A549 (cell line): Measurements from ENCODE around the gene ITGAL. TPM values are rescaled to one million over a fixed set of nuclear protein-coding genes. Genes with fewer than 3 reads are reported as not detected.

Experiments
- ATAC-seq, 2 experiments: fragments of 200-7000 bp in 1 of 2; fragments of >200 bp in 1 of 2; cut with Nextera tagmentation in 1 of 2; cut with Tn5 transposase in 1 of 2; 3 replicates each; pipeline versions ENCODE4 v1.8.0 to v1.9.1; 2018 to 2020; ENCODE audit warnings: mild to moderate bottlenecking in 1 of 2, moderate library complexity in 1 of 2
- CTCF ChIA-PET: fragments of 300-600 bp; sonication (Branson Sonifier 250); formaldehyde crosslinking; extraction: SDS; loops from one replicate; lab custom pipeline; 2021; ENCODE audit warnings: antibody characterized with exemption, inconsistent platforms; lab: Yijun Ruan, JAX
- POLR2A ChIA-PET: fragments of 350-600 bp; formaldehyde crosslinking; extraction: SDS; loops from one replicate; lab custom pipeline; 2021; ENCODE audit warnings: antibody characterized with exemption, inconsistent platforms; lab: Yijun Ruan, JAX
- DNase-seq, 2 experiments: peaks; one replicate each; pipeline versions ENCODE4 v3.0.0 to v3.0.0-alpha.2; 2011 to 2016; ENCODE audit warnings: low read depth in 1 of 2, low spot score in 1 of 2
- FAIRE-seq: peaks from 2 replicates; lab custom pipeline; 2011; peaks lifted over from hg19 to GRCh38; lab: Jason Lieb, UNC
- H3K27ac ChIP-seq, 2 experiments: fragments of >200 bp; sonication (Bioruptor Twin); formaldehyde crosslinking; 3 replicates each; pipeline ENCODE4 v1.5.1; 2016 to 2017
- H3K4me1 ChIP-seq: fragments of >200 bp; sonication (Bioruptor Twin); formaldehyde crosslinking; 3 replicates; pipeline ENCODE4 v1.6.1; 2016
- H3K4me2 ChIP-seq: fragments of >200 bp; sonication (Bioruptor Twin); formaldehyde crosslinking; 3 replicates; pipeline ENCODE4 v1.6.1; 2016
- H3K4me3 ChIP-seq: fragments of >200 bp; sonication (Bioruptor Twin); formaldehyde crosslinking; 3 replicates; pipeline ENCODE4 v1.5.1; 2016
- H3K9me3 ChIP-seq: fragments of >200 bp; sonication (Bioruptor Twin); formaldehyde crosslinking; 3 replicates; pipeline ENCODE4 v1.6.1; 2016
- CBX8 ChIP-seq: fragments of 200-600 bp; sonication (generic); IDR thresholded peaks from 2 replicates; pipeline ENCODE4 v1.6.1; 2016
- EP300 ChIP-seq, 2 experiments: fragments of >200 bp; sonication (Bioruptor Twin); formaldehyde crosslinking; IDR thresholded peaks; 2 replicates in 1 of 2; 3 replicates in 1 of 2; pipeline ENCODE4 v1.6.1; 2016 to 2017
- ESRRA ChIP-seq: fragments of 150-350 bp; IDR thresholded peaks from 2 replicates; pipeline ENCODE4 v1.6.1; 2014; ENCODE audit warnings: mild to moderate bottlenecking, low read length, borderline replicate concordance
- FOSB ChIP-seq: fragments of 250-450 bp; sonication (Bioruptor Pico); IDR thresholded peaks from 2 replicates; pipeline ENCODE4 v1.5.0; 2020; ENCODE audit warnings: mild to moderate bottlenecking, moderate library complexity
- HOXA7 ChIP-seq: fragments of 250-450 bp; sonication (Bioruptor Pico); IDR thresholded peaks from 2 replicates; pipeline ENCODE4 v1.5.0; 2020; ENCODE audit warnings: mild to moderate bottlenecking, moderate library complexity
- MAZ ChIP-seq: fragments of 150-350 bp; IDR thresholded peaks from 2 replicates; pipeline ENCODE4 v1.6.1; 2014; ENCODE audit warnings: antibody characterized with exemption, low read depth, low read length, borderline replicate concordance
- MYC ChIP-seq: IDR thresholded peaks from 2 replicates; pipeline ENCODE4 v1.6.1; 2012; ENCODE audit warnings: mild to moderate bottlenecking, inconsistent platforms, low read length, improper control_type of control experiment, borderline replicate concordance
- NR3C1 ChIP-seq: fragments of >200 bp; sonication (Bioruptor Twin); formaldehyde crosslinking; IDR thresholded peaks from 3 replicates; pipeline ENCODE4 v1.6.1; 2017
- RAD21 ChIP-seq, 2 experiments: fragments of >200 bp in 1 of 2; sonication (Bioruptor Twin) in 1 of 2; formaldehyde crosslinking in 1 of 2; IDR thresholded peaks in 1 of 2; conservative IDR thresholded peaks in 1 of 2; 2 replicates in 1 of 2; 3 replicates in 1 of 2; pipeline ENCODE4 v1.6.1; 2012 to 2018; ENCODE audit warnings: inconsistent platforms in 1 of 2
- SREBF2 ChIP-seq: fragments of 450-650 bp; IDR thresholded peaks from 2 replicates; pipeline ENCODE4 v1.6.1; 2014; ENCODE audit warnings: mild to moderate bottlenecking, moderate library complexity
- WGBS: methylation state at CpG from one replicate; pipeline ENCODE4 v1.1.6; 2017; ENCODE audit errors: missing lambda C conversion rate; 5-methylcytosine and 5-hydroxymethylcytosine counted together
- polyA plus RNA-seq, 4 experiments: library from polyadenylated mRNA; depleted of rRNA in 3 of 4; stranded (reverse); fragments of >200 nt; fragmentation: RNase III in 1 of 4; extraction: RNeasy Plus Mini Kit Qiagen cat#74134 plus additional on column Dnase treatment in 1 of 4; gene quantifications; 2 replicates in 3 of 4; 3 replicates in 1 of 4; pipeline ENCODE4 v1.2.3, GENCODE V29; 2011 to 2017
- TF ChIP-seq, protein P1 (sequence below): fragments of >200 bp; sonication (Bioruptor Twin); formaldehyde crosslinking; IDR thresholded peaks from 3 replicates; pipeline ENCODE4 v1.5.1; 2016
- TF ChIP-seq, protein P2 (sequence below): fragments of >200 bp; sonication (Bioruptor Twin); formaldehyde crosslinking; IDR thresholded peaks from 3 replicates; pipeline ENCODE4 v1.6.1; 2016
- TF ChIP-seq, protein P3 (sequence below): fragments of 200-600 bp; sonication (generic); IDR thresholded peaks from 2 replicates; pipeline ENCODE4 v1.6.1; 2016; ENCODE audit warnings: antibody characterized with exemption, mild to moderate bottlenecking, moderate library complexity
- TF ChIP-seq, protein P4 (sequence below): fragments of >200 bp; sonication (Bioruptor Twin); formaldehyde crosslinking; IDR thresholded peaks from 2 replicates; pipeline ENCODE4 v1.6.1; 2016

Gene ITGAL
- polyA plus RNA-seq, 2 of the 4 experiments (the other 2 are of a cell fraction) = 0.17 to 0.94 TPM

DNA sequence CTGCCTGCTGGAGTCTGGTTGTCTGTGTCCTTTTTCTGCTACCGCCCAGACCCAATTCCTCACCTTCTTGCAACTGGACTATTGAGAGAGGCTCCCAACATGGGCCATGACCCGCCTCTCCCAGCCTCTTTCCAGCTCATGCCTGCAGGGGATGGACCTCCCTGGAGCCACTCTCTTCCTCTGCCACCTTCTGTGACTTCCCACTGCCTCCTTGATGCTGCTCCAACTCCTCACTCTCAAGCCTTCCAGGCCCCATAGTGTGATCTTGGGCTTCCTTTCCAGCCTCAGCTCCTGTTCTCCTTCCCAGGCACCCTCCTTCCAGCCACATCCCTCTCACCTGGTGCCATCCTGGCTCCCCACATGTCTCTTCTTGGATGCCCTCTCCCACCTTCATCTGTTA is 42.7 kb downstream of the ITGAL start:
- no peak overlapping the region for H3K27ac ChIP-seq
- ChIA-PET POLR2A (interaction anchor here (0.6 kb wide), 1 partner anchor 15 kb away, joined by 3 read pairs; no protein-coding TSS in a partner anchor), CTCF (interaction anchor here (0.6 to 1.6 kb wide), 3 partner anchors 27 to 298 kb away, joined by 3 to 5 read pairs (median 4); partner anchors contain the start of gene DCTPP1)
- no peak for TF ChIP-seq EP300 (IDR thresholded peaks at IDR 0.05)
- TF ChIP-seq, protein P1, sequence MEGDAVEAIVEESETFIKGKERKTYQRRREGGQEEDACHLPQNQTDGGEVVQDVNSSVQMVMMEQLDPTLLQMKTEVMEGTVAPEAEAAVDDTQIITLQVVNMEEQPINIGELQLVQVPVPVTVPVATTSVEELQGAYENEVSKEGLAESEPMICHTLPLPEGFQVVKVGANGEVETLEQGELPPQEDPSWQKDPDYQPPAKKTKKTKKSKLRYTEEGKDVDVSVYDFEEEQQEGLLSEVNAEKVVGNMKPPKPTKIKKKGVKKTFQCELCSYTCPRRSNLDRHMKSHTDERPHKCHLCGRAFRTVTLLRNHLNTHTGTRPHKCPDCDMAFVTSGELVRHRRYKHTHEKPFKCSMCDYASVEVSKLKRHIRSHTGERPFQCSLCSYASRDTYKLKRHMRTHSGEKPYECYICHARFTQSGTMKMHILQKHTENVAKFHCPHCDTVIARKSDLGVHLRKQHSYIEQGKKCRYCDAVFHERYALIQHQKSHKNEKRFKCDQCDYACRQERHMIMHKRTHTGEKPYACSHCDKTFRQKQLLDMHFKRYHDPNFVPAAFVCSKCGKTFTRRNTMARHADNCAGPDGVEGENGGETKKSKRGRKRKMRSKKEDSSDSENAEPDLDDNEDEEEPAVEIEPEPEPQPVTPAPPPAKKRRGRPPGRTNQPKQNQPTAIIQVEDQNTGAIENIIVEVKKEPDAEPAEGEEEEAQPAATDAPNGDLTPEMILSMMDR = no peak
- TF ChIP-seq, protein P2, sequence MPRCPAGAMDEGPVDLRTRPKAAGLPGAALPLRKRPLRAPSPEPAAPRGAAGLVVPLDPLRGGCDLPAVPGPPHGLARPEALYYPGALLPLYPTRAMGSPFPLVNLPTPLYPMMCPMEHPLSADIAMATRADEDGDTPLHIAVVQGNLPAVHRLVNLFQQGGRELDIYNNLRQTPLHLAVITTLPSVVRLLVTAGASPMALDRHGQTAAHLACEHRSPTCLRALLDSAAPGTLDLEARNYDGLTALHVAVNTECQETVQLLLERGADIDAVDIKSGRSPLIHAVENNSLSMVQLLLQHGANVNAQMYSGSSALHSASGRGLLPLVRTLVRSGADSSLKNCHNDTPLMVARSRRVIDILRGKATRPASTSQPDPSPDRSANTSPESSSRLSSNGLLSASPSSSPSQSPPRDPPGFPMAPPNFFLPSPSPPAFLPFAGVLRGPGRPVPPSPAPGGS = no peak
- TF ChIP-seq RAD21 (conservative IDR thresholded peaks at IDR 0.05 in 1 of 2, IDR thresholded peaks at IDR 0.05 in 1 of 2) = no peak
- no peak for TF ChIP-seq NR3C1
- TF ChIP-seq, protein P3, sequence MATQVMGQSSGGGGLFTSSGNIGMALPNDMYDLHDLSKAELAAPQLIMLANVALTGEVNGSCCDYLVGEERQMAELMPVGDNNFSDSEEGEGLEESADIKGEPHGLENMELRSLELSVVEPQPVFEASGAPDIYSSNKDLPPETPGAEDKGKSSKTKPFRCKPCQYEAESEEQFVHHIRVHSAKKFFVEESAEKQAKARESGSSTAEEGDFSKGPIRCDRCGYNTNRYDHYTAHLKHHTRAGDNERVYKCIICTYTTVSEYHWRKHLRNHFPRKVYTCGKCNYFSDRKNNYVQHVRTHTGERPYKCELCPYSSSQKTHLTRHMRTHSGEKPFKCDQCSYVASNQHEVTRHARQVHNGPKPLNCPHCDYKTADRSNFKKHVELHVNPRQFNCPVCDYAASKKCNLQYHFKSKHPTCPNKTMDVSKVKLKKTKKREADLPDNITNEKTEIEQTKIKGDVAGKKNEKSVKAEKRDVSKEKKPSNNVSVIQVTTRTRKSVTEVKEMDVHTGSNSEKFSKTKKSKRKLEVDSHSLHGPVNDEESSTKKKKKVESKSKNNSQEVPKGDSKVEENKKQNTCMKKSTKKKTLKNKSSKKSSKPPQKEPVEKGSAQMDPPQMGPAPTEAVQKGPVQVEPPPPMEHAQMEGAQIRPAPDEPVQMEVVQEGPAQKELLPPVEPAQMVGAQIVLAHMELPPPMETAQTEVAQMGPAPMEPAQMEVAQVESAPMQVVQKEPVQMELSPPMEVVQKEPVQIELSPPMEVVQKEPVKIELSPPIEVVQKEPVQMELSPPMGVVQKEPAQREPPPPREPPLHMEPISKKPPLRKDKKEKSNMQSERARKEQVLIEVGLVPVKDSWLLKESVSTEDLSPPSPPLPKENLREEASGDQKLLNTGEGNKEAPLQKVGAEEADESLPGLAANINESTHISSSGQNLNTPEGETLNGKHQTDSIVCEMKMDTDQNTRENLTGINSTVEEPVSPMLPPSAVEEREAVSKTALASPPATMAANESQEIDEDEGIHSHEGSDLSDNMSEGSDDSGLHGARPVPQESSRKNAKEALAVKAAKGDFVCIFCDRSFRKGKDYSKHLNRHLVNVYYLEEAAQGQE = no peak
- no peak for TF ChIP-seq MAZ
- TF ChIP-seq MYC = no peak
- no peak for TF ChIP-seq ESRRA
- TF ChIP-seq HOXA7 (CRISPR knock-in tag) = no peak
- no peaks in the 10 kb centered on the region for H3K9me3 ChIP-seq
- no peaks in the 10 kb centered on the region for H3K4me1 ChIP-seq
- DNase-seq (no peak), FAIRE-seq (no peak), ATAC-seq (no peak)
- no peak overlapping the region for H3K4me2 ChIP-seq
- no peak overlapping the region for H3K4me3 ChIP-seq
- WGBS = 58% methylated on average over 2 of the region's 2 CpGs

DNA sequence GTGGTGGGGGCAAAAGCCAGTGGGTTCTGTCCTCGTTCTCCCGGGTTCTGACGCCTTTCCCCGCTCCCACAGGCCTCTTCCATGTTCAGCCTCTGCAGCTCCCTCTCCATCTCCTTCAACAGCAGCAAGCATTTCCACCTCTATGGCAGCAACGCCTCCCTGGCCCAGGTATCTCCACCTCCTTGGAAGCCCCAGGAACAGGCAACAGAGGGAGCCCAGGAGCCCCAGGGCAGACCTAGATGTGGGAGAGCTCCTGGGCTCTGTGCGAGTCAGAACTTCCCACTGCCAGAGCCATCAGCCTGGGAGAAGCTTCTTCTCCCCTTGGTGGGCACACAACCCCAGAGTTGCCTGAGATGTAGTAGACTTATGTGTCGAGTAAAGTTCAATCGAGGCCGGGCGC is 46.0 kb downstream of the ITGAL start:
- CTCF ChIA-PET = interaction anchor here (0.8 to 1.8 kb wide), 3 partner anchors 27 to 97 kb away, joined by 3 to 6 read pairs (median 6); partner anchors contain the start of gene DCTPP1
- FAIRE-seq = no peak
- no peak for ATAC-seq

More for the DNA sequence above, 46.0 kb downstream of the ITGAL start:
- H3K4me2 ChIP-seq = no peak overlapping the region
- TF ChIP-seq SREBF2 = no peak
- no peak for TF ChIP-seq FOSB (CRISPR knock-in tag)
- no peak for TF ChIP-seq MAZ
- TF ChIP-seq CBX8 = no peak
- TF ChIP-seq, protein P4, sequence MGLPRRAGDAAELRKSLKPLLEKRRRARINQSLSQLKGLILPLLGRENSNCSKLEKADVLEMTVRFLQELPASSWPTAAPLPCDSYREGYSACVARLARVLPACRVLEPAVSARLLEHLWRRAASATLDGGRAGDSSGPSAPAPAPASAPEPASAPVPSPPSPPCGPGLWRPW = no peak
- H3K27ac ChIP-seq = no peak overlapping the region
- POLR2A ChIA-PET = no interaction called here
- no peaks in the 10 kb centered on the region for H3K9me3 ChIP-seq
- no peak overlapping the region for H3K4me3 ChIP-seq
- H3K4me1 ChIP-seq = peaks cover 14% of the 10 kb centered on the region
- no peak for DNase-seq
- WGBS = 90% methylated on average over 10 of the region's 10 CpGs
